Activated CD8-positive, alpha-beta memory T cell treated with anti-CD3 and anti-CD28 coated beads for 36 hours (primary cell): Measurements from ENCODE around the gene PARN. TPM values are rescaled to one million over a fixed set of nuclear protein-coding genes. Genes with fewer than 3 reads are reported as not detected.

Experiments
- CTCF ChIA-PET: fragments of 350-600 bp; sonication (Branson Sonifier 250); formaldehyde crosslinking; loops from one replicate; lab custom pipeline; 2021; ENCODE audit warnings: antibody characterized with exemption; lab: Charles Lee
- POLR2A ChIA-PET: fragments of 350-600 bp; sonication (Branson Sonifier 250); formaldehyde crosslinking; loops from one replicate; lab custom pipeline; 2021; ENCODE audit warnings: antibody characterized with exemption; lab: Charles Lee
- total RNA-seq, 2 experiments: library from RNA; stranded (reverse); gene quantifications; one replicate each; pipeline ENCODE4 v1.2.3, GENCODE V29; 2021

The PARN gene
- total RNA-seq, 2 experiments from 2014 or later, result 47.3 to 49.1 TPM

GRCh38 chr16:14539631-14540030 lies 90.4 kb downstream of the PARN start:
- POLR2A ChIA-PET, result no interaction called here

GRCh38 chr16:14539156-14539555 lies 90.9 kb downstream of the PARN start:
- POLR2A ChIA-PET, result no interaction called here

More at GRCh38 chr16:14539631-14540030, 90.4 kb downstream of the PARN start:
- CTCF ChIA-PET, result no interaction called here

DNA sequence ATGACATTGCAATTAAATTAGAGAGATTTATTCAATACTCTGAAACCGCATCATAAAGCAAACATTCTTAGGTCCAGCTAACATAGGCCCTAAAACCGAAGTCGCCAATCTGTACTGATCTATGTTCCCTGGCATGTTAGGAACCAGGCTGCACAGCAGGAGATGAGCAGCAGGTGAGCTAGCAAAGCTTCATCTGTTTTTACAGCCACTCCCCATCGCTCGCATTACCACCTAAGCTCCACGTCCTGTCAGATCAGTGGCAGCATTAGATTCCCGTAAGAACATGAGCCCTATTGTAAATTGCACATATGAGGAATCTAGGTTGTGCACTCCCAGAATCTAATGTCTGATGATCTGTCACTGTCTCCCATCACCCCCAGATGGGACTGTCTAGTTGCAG lies 91.5 kb downstream of the PARN start:
- CTCF ChIA-PET, result no interaction called here
- POLR2A ChIA-PET, result no interaction called here

More at GRCh38 chr16:14539156-14539555, 90.9 kb downstream of the PARN start:
- CTCF ChIA-PET, result no interaction called here

- ChIA-PET CTCF (no interaction called here), POLR2A (interaction anchor here (0.7 kb wide), 1 partner anchor 246 kb away, joined by 3 read pairs; no protein-coding TSS in a partner anchor)
Observed at GRCh38 chr16:14531613-14532012, 98.4 kb downstream of the PARN start.

DNA sequence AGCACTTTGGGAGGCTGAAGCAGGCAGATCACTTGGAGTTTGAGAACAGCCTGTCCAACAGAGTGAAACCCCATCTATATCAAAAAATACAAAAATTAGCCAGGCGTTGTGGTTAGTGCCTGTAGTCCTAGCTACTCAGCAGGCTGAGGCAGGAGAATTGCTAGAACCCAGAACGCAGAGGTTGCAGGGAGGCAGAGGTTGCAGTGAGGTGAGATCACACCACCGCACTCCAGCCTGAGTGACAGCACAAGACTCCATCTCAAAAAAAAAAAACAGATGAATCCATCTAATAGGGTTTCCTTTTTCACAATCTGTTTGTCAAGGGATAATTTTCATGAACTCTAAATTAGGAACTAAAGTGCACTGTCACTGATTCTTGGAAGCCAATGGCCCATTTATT lies 99.0 kb downstream of the PARN start:
- POLR2A ChIA-PET, result interaction anchor here (0.7 kb wide), 1 partner anchor 245 kb away, joined by 3 read pairs; no protein-coding TSS in a partner anchor
- CTCF ChIA-PET, result no interaction called here

DNA sequence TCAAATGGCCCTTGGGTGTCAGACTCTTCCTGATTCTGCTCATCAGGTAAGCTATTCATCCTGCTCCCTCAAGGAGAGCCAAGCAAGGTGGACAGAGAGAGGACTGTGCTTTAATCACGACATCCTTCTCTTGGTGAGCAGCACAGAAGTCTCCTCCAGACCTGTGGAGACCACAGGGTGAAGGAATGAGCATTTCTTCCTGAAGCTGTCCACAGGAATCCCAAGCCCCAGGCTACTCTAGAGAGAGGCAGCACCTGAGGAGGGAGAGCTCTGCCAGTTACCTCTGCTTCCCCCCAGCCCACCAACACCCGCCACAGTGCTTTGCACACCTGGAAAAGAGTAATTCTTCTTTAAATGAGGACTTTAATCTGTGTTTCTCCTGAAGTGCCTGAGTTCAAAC lies 100.0 kb downstream of the PARN start:
- POLR2A ChIA-PET, result no interaction called here
- CTCF ChIA-PET, result no interaction called here

- ChIA-PET CTCF (no interaction called here), POLR2A (no interaction called here)
Observed at GRCh38 chr16:14529010-14529669, 100.9 kb downstream of the PARN start.

DNA sequence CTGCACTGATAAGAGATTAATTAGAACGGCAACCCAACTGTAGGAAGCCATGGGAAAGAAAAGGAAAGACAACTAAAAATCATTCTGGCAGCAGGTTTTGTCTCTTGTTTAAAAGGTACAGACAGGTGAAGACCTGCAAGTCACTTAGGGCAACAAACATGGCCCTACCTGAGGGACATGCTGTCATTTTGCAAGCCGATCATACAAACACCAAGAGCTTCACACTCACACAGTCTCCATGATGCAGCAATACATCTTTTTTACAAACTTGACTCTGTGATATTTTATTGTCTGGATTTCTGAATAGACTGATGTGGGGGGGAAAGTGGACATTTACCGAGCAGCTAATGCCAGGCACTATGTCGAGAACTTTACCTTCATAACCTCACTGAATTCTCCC lies 101.8 kb downstream of the PARN start:
- CTCF ChIA-PET, result no interaction called here
- POLR2A ChIA-PET, result no interaction called here

GRCh38 chr16:14527411-14528044 lies 102.5 kb downstream of the PARN start:
- CTCF ChIA-PET, result no interaction called here
- POLR2A ChIA-PET, result no interaction called here

DNA sequence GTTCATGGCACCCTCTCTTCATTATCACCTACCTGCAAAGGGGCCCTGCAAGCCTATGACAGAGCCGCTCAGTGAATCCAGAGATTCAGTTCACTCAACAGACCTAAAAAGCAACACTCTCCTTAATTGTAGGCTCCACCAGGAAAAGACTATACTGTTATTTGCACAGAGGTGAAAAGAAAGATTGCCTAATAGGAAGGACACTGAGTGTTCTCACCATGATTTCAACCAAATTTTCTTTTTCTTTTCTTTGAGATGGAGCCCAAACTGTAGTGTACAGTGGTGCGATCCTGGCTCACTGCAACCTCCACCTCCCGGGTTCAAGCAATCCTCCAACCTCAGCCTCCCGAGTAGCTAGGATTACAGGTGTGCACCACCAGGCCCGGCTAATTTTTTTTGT lies 104.5 kb downstream of the PARN start:
- ChIA-PET CTCF (no interaction called here), POLR2A (no interaction called here)

DNA sequence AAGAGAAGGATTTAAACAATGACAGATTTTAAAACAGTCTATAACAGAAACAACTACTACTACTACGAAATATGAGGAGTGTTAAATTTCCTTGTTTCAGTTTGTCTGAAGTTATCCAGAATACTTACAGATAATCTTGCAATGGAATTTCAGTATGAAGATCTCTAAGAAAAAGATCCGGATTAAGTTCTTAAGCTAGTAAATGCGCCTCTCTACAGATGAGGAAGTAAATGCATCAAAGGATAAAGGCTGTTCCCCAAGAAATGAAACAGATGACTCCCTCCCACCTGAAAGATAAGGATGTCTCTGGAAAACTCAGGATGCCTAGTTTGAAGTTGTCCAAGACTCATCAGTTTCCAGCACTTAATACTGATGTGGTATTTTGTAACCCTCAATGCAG lies 105.1 kb downstream of the PARN start:
- ChIA-PET POLR2A (no interaction called here), CTCF (no interaction called here)

DNA sequence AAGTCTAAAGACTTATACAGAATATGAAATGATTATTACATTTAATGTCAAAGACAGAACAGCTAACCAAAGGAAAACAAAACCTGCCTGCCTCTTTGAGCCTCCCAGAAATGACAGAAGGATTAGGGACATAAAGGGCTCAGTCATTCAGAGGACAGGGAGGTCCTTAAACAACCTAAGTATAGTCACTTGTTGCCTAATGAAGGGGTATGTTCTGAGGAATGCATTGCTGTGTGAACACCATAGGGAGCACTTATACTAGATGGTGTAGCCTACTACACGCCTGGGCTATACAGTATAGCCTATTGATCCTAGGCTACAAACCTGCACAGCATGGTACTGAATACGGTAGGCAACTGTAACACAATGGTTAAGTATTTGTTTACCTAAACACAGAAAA lies 106.4 kb downstream of the PARN start:
- CTCF ChIA-PET, result interaction anchor here (1.1 kb wide), 1 partner anchor 274 kb away, joined by 3 read pairs; no protein-coding TSS in a partner anchor
- POLR2A ChIA-PET, result no interaction called here

DNA sequence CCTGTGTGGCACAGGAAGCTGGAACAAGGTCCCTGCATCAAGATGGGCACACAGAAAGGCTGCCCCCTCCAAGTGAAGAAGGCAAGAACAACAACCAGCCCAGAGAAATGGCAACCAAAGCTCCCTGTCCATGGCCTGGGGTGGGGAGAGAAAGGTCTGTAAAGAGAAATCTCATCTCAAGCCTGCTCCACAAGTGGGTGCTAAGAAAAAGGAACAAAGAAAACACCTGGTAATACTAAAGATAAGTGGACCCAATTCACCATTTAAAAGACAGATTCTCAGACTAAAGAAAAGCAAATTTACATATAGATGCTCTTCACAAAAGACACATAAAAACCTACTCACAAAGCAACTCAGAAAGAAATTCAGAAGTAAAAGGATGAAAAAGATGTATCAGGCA lies 107.4 kb downstream of the PARN start:
- ChIA-PET POLR2A (no interaction called here), CTCF (no interaction called here)

DNA sequence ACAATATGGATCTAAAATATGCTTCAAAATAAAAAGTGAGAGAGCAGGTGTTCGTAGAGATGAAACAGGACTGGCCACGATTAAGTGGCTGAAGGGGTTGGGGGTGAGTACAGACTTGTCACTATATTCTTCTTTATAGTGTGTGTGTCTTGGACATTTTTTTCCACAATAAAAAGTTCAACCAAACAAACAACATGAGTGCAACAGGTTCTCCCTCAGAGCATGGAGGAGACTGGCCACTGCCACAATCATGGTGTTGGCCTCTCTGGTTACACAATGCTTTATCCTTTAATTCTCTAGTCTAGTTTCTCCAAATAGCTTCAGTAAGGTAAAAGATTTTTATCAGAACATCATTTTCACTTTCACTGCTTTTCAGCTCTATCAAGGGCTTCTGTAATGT lies 109.3 kb downstream of the PARN start:
- ChIA-PET POLR2A (no interaction called here), CTCF (no interaction called here)

DNA sequence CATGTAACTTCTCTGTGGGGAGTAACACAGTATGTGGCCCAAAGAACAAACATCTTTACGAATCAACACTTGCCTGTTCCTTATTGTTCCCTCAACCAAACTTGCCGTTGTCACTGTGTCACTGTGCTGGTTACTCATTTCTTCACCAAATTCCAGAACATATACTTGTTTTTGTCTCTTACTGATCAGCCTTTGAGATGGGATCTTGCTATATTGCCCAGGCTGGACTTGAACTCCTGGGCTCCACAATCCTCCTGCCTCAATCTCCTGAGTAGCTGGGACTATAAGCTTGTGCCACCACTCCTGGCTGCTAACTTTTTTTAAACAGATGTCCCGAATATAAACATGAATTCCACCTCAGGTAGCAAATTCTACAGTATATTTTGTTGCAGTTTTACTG lies 115.1 kb downstream of the PARN start:
- POLR2A ChIA-PET, result no interaction called here
- CTCF ChIA-PET, result interaction anchor here (1.7 kb wide), 1 partner anchor 11 kb away, joined by 3 read pairs; no protein-coding TSS in a partner anchor

DNA sequence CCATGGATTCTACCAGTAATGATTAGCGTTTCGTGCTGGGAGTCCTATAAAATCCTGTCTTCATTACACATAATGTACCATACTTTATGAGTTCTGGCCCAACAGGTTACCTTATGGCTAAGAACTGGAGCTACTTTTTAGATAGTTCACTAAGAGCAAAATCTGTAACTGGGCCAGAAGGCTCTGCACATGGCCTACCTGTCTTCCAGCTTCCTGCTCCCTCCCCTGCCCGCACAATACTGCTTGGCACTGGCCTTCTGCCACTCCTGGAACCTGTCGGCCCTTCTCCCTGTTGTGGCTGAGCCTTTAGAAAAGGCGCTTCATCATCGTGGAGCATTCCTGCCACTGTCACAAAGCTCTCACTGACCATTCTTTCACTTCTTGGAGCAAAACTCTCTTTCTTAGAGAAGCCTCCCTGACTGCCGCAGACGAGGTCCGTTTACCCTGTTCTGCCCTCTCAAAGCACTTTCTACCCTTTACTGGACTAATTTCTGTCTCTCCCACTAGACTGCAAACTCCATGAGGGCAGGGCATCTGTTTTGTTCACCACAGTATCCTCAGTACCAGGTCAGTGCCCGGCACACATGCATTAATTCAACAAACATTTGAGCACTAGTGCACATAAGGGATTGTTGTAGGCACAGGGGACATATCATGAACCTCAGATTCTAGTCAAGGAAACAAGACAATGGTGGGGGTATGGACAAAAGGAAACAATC lies 116.5 kb downstream of the PARN start:
- CTCF ChIA-PET, result no interaction called here
- POLR2A ChIA-PET, result no interaction called here

DNA sequence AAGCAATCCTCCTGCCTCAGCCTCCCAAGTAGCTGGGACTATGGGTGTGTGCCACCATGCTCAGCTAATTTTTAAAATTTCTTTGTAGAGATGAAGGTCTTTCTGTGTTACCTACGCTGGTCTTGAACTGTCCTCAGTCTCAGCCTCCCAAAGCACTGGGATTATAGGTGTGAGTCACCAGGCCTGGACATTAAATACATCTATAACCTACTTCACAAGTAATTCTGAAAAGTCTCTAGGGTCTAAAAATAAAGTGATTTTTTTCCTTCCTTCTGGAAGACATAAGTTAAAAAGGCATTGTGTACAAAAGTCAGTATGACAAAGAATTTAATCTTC lies 118.3 kb downstream of the PARN start:
- POLR2A ChIA-PET, result no interaction called here
- CTCF ChIA-PET, result no interaction called here

- POLR2A ChIA-PET, result no interaction called here
Observed at GRCh38 chr16:14510939-14511799, 118.9 kb downstream of the PARN start.

GRCh38 chr16:14510581-14510938 lies 119.5 kb downstream of the PARN start:
- POLR2A ChIA-PET, result interaction anchor here (0.5 kb wide), 1 partner anchor 216 kb away, joined by 4 read pairs; no protein-coding TSS in a partner anchor
- CTCF ChIA-PET, result no interaction called here

More at GRCh38 chr16:14510939-14511799, 118.9 kb downstream of the PARN start:
- CTCF ChIA-PET, result no interaction called here

GRCh38 chr16:14509675-14510132 lies 120.4 kb downstream of the PARN start:
- CTCF ChIA-PET, result no interaction called here
- POLR2A ChIA-PET, result no interaction called here
